NCI-H510A (cell line): Measurements from ENCODE around the gene SCO2.

ENCODE experiments used
- DNase-seq: peaks from one replicate; lab custom pipeline; 2025; lab: John Stamatoyannopoulos, UW

SCO2 gene

DNA sequence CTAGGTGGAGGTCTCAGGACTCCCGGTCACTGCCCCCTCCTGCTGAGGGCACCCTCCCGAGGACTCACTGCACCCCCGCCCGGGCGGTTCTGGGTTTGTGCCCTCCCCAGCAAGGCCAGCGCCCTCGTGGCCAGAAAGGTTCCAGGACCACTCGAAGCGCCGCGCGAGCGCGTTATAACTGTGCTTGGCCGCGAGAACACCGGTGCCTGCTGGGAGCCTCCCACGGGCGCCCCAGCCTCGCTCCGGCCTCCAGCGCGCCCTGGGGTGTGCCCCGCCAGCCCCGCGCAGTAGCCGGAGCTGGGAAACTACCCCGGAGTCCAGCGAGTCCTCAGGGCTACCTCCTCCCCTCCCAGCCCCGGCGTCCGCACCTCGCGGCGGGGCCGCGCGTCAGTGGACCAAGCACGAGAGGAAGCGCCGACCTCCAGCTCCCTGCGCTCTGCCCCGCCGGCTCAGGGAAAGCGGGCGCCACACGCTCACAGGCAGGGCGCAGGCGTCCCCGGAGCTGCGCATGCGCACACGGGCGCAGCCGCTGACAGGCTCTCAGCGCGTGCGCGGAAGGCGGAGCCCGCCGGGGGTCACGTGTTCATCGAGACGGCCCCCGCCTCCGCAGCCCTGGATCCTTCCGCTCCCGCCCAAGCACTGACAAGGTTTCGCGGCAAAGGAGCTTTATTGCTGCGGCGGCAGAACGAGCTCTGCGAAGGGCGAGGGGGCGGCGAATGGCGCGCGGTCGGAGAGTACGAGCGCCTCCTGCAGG is at the start of gene SCO2:
Gene SCO2 (minus strand): TSS at position 495 of the 754 bp plus-strand sequence. CDS start 1,187 bp downstream, outside the sequence.
- peak; percentile 89 for DNase-seq

DNA sequence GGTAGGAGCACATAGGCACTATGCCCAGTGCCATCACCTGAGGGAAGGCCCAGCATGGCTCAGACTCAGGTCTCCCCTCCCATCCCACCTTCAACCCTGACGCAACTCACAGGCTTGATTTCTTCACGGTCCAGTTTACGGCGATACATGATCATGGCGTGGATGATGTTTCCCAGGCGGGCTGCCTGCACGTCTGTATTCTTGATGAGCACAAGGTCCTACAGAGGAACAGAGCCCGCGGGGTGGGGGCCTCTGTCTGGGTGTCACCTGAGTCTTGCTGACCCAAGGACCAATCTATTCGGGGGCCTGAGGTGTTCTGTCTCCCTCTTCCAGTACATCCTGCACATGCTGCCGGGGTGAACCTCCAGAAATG is 49.0 kb upstream of the SCO2 start:
- no peak for DNase-seq

- no peak for DNase-seq
These were observed 48.3 kb upstream of the SCO2 start for GRCh38 chr22:50573491-50574382.

- DNase-seq, result no peak
These were observed 47.6 kb upstream of the SCO2 start for GRCh38 chr22:50572965-50573364.

DNA sequence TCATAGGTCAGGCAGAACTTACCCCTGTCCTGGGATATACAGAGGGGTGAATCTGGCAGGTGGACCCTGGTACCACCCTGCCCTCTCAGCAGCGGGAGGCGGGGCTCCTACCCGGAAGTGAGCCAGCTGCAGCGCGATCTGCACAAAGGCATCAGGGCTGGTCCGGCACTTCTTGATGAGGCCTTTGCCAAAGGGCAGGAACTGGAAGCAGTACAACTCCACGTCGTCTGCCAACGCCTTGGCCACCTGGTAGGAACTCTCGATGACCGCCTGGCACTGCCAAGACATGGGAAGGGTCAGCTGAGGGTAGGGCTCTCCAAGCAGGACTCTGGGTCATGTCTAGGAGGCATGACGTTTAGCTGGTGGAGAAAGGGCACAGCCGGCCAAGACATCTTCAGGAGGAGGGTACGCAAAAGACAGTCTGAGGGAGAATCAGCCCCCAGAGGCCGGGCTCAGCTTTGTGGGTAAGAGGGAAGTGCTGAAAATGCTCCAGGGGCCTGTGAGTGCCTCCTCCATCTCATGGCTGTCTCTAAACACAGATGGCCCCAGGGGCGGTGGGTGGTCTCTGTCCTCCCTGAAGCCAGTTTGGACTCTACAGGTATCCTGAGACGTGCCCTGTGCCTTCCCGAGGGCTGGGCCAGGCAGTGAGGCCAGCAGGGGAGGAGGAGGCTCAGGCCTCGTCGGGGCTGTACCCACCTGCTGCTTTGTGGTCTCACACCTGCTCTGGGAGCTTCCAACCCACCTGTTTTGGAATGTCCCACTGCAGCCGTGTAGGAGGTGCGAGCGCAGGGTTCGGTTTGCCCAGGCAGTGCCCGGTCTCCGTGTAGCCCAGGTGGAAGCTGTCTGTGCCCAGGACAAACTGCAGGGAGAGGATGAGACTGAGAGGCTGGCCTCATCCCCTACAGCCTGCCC is 46.1 kb upstream of the SCO2 start:
- no peak for DNase-seq

- DNase-seq, result no peak
These were observed 45.5 kb upstream of the SCO2 start for GRCh38 chr22:50570861-50571260.

DNA sequence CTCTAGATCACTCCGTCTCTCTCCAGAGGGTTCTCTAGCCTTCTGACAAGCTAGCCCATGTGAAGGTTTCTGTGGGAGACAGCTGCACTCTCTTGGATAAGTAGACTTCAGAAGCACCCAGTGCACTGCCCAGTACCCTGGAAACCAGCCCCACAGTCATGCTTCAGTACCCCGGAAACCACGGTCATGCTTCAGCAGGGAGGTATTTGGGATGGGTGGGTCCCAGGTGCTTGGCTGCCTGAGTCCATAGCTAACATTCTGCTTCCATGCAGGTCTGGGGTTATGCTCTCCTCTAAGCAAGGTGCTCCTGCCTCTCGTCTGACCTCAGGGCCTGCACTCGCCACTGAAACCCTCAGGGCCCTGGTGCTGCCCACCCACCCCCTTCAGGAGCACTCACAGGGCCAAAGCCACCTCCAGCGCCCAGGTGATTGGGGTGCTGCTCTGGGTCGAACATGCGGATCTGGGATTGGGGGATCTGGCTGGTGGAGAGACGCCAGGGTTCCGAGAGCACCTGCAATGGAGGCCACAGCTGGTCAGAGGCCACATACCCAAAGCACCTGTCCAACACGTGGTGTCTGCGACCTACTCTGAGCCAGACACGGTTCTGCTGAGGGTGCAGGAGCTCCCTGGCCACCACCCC is 44.6 kb upstream of the SCO2 start:
- no peak for DNase-seq

DNA sequence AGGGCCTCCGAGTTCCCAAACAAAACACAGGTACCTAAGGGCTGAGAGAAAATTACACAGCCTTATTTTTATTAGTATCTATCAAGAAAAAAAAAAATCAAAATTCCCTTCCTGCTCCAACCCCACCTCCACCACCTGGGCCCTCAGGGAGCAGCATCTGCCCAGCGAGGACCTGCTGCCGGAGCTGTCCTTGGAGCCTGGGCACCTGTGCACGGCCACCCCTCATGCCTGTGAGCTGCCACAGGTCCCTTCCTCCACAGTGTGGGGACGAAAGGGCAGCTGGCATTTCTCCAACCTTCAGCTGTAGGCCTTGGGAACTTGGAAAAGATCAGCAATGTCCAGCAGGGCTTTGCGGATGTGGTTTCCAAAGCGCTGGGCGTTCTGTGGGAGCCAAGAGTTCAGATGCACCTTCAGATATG is 43.7 kb upstream of the SCO2 start:
- DNase-seq, result no peak

DNA sequence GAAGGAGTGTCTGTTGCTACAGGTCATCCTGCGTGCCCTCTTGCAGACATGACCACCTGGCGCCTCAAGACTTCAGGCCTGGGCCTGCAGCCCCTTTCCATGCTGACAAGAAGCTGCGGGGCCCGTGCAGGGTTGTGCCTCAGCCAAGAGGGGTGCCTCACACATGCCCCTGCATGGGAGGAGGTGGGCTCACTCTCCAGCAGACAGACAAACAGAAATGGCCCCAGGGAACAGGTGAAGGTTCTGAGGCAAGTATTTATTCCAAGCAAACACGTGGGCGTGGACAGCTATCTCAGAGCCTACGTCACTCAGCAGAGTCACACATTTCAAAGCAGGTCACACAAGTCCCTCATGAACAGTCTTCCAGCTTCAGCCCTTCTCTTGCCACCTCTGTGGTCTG is 43.2 kb upstream of the SCO2 start:
- no peak for DNase-seq

- DNase-seq, result no peak
These were observed 42.4 kb upstream of the SCO2 start for GRCh38 chr22:50567721-50568252.

GRCh38 chr22:50564289-50564688 is 38.9 kb upstream of the SCO2 start:
- DNase-seq, result no peak

DNA sequence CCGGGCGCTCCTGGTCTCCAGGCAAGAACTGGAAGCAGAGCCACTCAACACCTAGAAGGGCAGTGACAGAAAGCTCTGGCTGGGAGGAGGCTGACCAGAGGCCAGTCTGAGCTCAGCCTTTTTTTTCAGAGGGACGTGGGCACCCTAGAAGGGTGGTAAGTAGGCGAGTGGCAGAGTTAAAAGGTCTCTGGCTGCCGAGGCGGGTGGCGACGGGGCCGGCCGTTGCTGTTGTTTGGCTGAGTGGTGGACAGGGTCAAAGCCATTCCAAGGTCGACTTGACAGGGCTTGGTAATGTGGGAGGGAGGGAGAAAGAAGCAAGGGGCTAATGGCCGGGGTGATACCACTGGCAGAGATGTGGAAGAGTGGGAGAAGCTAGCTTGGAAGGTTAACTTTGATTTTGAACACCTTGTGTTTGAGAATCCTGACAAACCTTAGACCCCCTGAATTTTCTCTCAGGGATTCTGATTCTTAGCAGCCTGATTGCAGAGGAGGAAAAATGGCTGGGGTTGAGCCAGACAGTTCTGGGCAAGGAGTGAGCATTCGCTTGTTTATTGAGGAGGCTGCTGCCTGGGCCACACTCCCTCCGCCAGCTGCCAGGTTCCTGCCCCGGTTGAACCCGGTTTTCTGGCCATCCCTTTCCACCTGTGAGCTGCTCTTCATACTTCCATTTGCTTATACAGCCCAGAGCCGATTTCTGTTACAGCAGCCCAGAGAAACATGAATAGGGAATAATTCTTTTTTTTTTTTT is 38.2 kb upstream of the SCO2 start:
- DNase-seq, result no peak

GRCh38 chr22:50562523-50563412 is 37.4 kb upstream of the SCO2 start, which contains the start of gene SYCE3:
Gene SYCE3, minus strand, starts transcription at chr22:50562919. Its CDS starts 6,514 bp downstream, at chr22:50556405.
- DNase-seq, result peak; percentile 88

GRCh38 chr22:50561401-50562358 is 36.3 kb upstream of the SCO2 start:
- no peak for DNase-seq

DNA sequence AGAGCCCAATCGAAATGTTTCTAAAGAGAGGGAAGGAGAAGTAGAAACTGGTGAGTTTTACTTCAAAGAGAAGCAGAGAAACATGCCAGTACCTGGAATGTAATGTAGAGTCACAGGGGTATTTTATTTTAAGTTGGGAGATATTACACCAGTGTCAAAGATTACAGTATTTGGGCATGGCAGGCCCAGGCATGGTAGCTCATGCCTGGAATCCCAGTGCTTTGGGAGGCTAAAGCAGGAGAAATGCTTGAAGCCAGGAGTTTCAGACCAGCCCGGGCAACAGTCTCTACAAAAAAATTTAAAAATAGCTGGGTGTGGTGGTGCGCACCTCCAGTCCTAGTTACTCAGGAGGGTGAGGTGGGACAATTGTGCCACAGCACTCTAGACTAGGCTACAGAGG is 34.6 kb upstream of the SCO2 start:
- no peak for DNase-seq

GRCh38 chr22:50556703-50557102 is 31.3 kb upstream of the SCO2 start:
- no peak for DNase-seq

GRCh38 chr22:50553310-50553709 is 27.9 kb upstream of the SCO2 start:
- DNase-seq, result no peak

GRCh38 chr22:50551160-50551752 is 25.9 kb upstream of the SCO2 start:
- no peak for DNase-seq
